Measurements from ENCODE around the gene CCND3. TPM values are rescaled to one million over a fixed set of nuclear protein-coding genes. Genes with fewer than 3 reads are reported as not detected.

Gene CCND3
- total RNA-seq, 1 experiment from 2014 or later, result 26.9 TPM

- no peak for TF ChIP-seq CTCF (IDR thresholded peaks at IDR 0.05; ENCODE audit: insufficient read depth in 1 of 2, low read depth in 1 of 2, low read length in 1 of 2, severe bottlenecking in 1 of 2, unreplicated experiment in 1 of 2)
- peaks cover 16% of the 10 kb centered on the region for H3K4me1 ChIP-seq
- intact Hi-C loops (cut with micrococcal nuclease; ENCODE audit: unreplicated experiment), result loop anchor here (1.0 kb wide), 1 partner anchor 31 kb away; no protein-coding TSS in a partner anchor
- CTCF ChIA-PET, result no interaction called here
- Mint-ChIP-seq H3K36me3 (ENCODE audit: insufficient read depth, unreplicated experiment) (no peaks in the 10 kb centered on the region), H3K9me3 (ENCODE audit: unreplicated experiment) (no peaks in the 10 kb centered on the region), H3K27ac (ENCODE audit: unreplicated experiment) (no peak overlapping the region), H3K4me1 (ENCODE audit: low read depth, unreplicated experiment) (peaks cover under 1% of the 10 kb centered on the region), H3K27me3 (ENCODE audit: insufficient read depth, unreplicated experiment) (no peaks in the 10 kb centered on the region), H3K4me3 (ENCODE audit: unreplicated experiment) (no peak overlapping the region)
- POLR2A ChIA-PET, result no interaction called here
- H3K9me3 ChIP-seq, result no peaks in the 10 kb centered on the region
- DNase-seq, result no peak
- BruUV-seq (replicated peaks), result no TSS peak
- H3K27me3 ChIP-seq (replicated peaks; ENCODE audit: control insufficient read depth, insufficient read depth, low read length), result no peaks in the 10 kb centered on the region
- H3K4me3 ChIP-seq (ENCODE audit: low read depth, low read length), result no peak overlapping the region
- no peaks in the 10 kb centered on the region for H3K36me3 ChIP-seq (ENCODE audit: control insufficient read depth, insufficient read depth, low read length)
Measured at GRCh38 chr6:41966961-41967311, 25.3 kb upstream of the CCND3 start.

DNA sequence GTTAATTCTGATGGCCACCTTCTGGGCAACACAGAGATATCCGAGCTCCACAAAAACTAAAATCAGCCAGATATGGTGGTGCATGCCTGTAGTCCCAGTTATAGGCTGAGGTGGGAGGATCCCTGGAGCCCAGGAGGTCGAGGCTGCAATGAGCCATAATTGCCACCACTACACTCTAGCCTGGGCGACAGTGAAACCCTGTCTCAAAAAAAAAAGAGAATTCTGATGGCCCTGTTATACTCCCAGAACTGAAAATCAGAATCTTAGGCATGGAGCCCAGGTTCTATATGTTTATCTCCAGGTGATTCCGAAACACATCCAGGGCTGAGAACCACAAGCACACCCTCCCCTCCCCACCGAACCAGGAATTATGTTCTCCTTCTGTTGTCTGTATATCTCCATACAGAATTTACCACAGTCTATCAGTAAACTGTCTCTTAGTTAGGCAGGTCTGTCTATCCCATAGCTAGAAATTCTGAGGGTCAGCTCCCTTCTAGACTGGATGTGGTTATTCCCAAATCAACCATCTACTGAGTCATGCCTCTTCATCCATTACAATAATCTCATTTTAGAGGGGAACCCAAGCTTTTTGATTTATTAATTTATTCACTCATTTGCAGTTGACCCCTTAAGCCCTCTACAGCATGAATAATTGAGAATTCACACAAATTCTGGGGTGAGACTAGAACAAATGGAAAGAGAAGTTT is 24.8 kb upstream of the CCND3 start:
- Histone ChIP-seq H3K4me3 (ENCODE audit: low read depth, low read length) (no peak overlapping the region), H3K4me1 (peaks cover 16% of the 10 kb centered on the region), H3K27me3 (replicated peaks; ENCODE audit: control insufficient read depth, insufficient read depth, low read length) (no peaks in the 10 kb centered on the region), H3K36me3 (ENCODE audit: control insufficient read depth, insufficient read depth, low read length) (no peaks in the 10 kb centered on the region), H3K9me3 (no peaks in the 10 kb centered on the region)
- no peak overlapping the region for H3K27ac Mint-ChIP-seq (ENCODE audit: unreplicated experiment)
- no TSS peak for BruUV-seq (replicated peaks)
- H3K36me3 Mint-ChIP-seq (ENCODE audit: insufficient read depth, unreplicated experiment), result peaks cover 5% of the 10 kb centered on the region
- POLR2A ChIA-PET, result no interaction called here
- intact Hi-C loops (cut with micrococcal nuclease; ENCODE audit: unreplicated experiment), result no loop called here
- H3K9me3 Mint-ChIP-seq (ENCODE audit: unreplicated experiment), result no peaks in the 10 kb centered on the region
- H3K4me3 Mint-ChIP-seq (ENCODE audit: unreplicated experiment), result no peak overlapping the region
- H3K27me3 Mint-ChIP-seq (ENCODE audit: insufficient read depth, unreplicated experiment), result no peaks in the 10 kb centered on the region
- TF ChIP-seq CTCF (IDR thresholded peaks at IDR 0.05; ENCODE audit: insufficient read depth in 1 of 2, low read depth in 1 of 2, low read length in 1 of 2, severe bottlenecking in 1 of 2, unreplicated experiment in 1 of 2), result no peak
- DNase-seq, result no peak
- peaks cover 6% of the 10 kb centered on the region for H3K4me1 Mint-ChIP-seq (ENCODE audit: low read depth, unreplicated experiment)
- CTCF ChIA-PET, result no interaction called here

DNA sequence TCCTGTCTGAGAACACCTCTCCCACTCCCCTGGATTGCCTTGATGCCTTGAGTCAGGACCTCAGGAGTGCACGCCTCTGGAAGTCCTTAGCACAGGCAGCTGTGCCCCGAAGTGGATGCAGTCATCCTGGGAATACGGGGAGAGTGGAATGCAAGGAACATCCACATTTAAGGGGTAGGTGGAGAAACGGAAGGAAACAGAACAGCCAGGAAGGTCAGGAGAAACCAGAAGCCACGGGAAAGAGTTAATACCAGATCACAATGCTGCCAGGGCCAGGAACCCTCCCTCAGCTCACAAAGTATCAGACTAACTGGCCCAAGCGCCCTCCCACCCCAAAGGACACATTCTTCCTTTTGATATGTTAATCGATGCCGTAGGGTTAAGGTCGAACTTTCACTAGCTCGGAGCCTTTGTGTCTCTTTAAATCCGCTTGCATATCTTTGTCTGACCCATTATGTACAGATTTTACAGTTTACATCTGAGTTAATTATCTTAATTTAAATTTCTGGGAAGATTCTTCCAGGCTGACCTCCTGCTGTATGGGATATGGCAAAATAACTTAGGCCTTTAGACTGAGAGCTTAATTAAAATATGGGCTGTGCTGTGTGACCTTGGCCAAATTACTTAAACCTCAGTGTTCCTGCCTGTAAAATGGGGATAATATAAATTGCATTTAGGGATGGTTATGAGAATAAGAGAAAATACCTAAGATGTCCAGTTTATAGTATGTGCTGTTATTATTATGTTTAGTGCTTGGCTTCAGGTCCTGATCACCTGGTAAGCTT is 24.0 kb upstream of the CCND3 start:
- Mint-ChIP-seq H3K9me3 (ENCODE audit: unreplicated experiment) (no peaks in the 10 kb centered on the region), H3K36me3 (ENCODE audit: insufficient read depth, unreplicated experiment) (peaks cover 6% of the 10 kb centered on the region), H3K27ac (ENCODE audit: unreplicated experiment) (no peak overlapping the region), H3K4me3 (ENCODE audit: unreplicated experiment) (no peak overlapping the region), H3K27me3 (ENCODE audit: insufficient read depth, unreplicated experiment) (no peaks in the 10 kb centered on the region), H3K4me1 (ENCODE audit: low read depth, unreplicated experiment) (peaks cover 6% of the 10 kb centered on the region)
- TF ChIP-seq CTCF (IDR thresholded peaks at IDR 0.05; ENCODE audit: insufficient read depth in 1 of 2, low read depth in 1 of 2, low read length in 1 of 2, severe bottlenecking in 1 of 2, unreplicated experiment in 1 of 2), result no peak
- POLR2A ChIA-PET, result no interaction called here
- no peak for DNase-seq
- Histone ChIP-seq H3K4me1 (peaks cover 16% of the 10 kb centered on the region), H3K36me3 (ENCODE audit: control insufficient read depth, insufficient read depth, low read length) (no peaks in the 10 kb centered on the region), H3K4me3 (ENCODE audit: low read depth, low read length) (no peak overlapping the region), H3K27me3 (replicated peaks; ENCODE audit: control insufficient read depth, insufficient read depth, low read length) (no peaks in the 10 kb centered on the region), H3K9me3 (no peaks in the 10 kb centered on the region)
- CTCF ChIA-PET, result no interaction called here
- BruUV-seq (replicated peaks), result no TSS peak
- intact Hi-C loops (cut with micrococcal nuclease; ENCODE audit: unreplicated experiment), result no loop called here
